NCI-H1417 treated with DMSO at 0.1 percent for 48 hours (cell line): ENCODE measurements around the gene SERINC3.

Source experiments
- DNase-seq: peaks from one replicate; lab custom pipeline; 2025; lab: John Stamatoyannopoulos, UW

The SERINC3 gene

GRCh38 chr20:44532981-44533331 lies 11.1 kb upstream of the SERINC3 start:
- DNase-seq, result no peak

- no peak for DNase-seq
Measured at GRCh38 chr20:44532259-44532980, 10.6 kb upstream of the SERINC3 start.

- no peak for DNase-seq
Measured at GRCh38 chr20:44528309-44528708, 6.4 kb upstream of the SERINC3 start.

GRCh38 chr20:44527716-44528199 lies 5.9 kb upstream of the SERINC3 start:
- no peak for DNase-seq

GRCh38 chr20:44526129-44526528 lies 4.3 kb upstream of the SERINC3 start:
- DNase-seq, result no peak

- no peak for DNase-seq
Measured at GRCh38 chr20:44523746-44524145, 1.9 kb upstream of the SERINC3 start.

- no peak for DNase-seq
Measured at GRCh38 chr20:44522841-44523240, 971 bp upstream of the SERINC3 start.

GRCh38 chr20:44520881-44521280 lies 989 bp downstream of the SERINC3 start:
- DNase-seq, result no peak

- no peak for DNase-seq
Measured at GRCh38 chr20:44518248-44518647, 3.6 kb downstream of the SERINC3 start.

- no peak for DNase-seq
Measured at GRCh38 chr20:44517454-44517853, 4.4 kb downstream of the SERINC3 start.

GRCh38 chr20:44516491-44516890 lies 5.4 kb downstream of the SERINC3 start:
- no peak for DNase-seq

GRCh38 chr20:44513871-44514270 lies 8.0 kb downstream of the SERINC3 start:
- DNase-seq, result no peak

GRCh38 chr20:44509762-44510161 lies 12.1 kb downstream of the SERINC3 start:
- DNase-seq, result no peak

- no peak for DNase-seq
Measured at GRCh38 chr20:44504402-44505307, 17.2 kb downstream of the SERINC3 start.

GRCh38 chr20:44502968-44503367 lies 18.9 kb downstream of the SERINC3 start:
- DNase-seq, result no peak

- no peak for DNase-seq
Measured at GRCh38 chr20:44501448-44501847, 20.4 kb downstream of the SERINC3 start.

GRCh38 chr20:44500221-44500620 lies 21.6 kb downstream of the SERINC3 start:
- DNase-seq, result no peak

- DNase-seq, result no peak
Measured at GRCh38 chr20:44497761-44498160, 24.1 kb downstream of the SERINC3 start.

GRCh38 chr20:44496976-44497375 lies 24.9 kb downstream of the SERINC3 start:
- DNase-seq, result no peak

- DNase-seq, result no peak
Measured at GRCh38 chr20:44495802-44496481, 25.9 kb downstream of the SERINC3 start.

GRCh38 chr20:44495257-44495656 lies 26.6 kb downstream of the SERINC3 start:
- DNase-seq, result no peak

- no peak for DNase-seq
Measured at GRCh38 chr20:44494681-44495080, 27.2 kb downstream of the SERINC3 start.

GRCh38 chr20:44494266-44494665 lies 27.6 kb downstream of the SERINC3 start:
- no peak for DNase-seq
